ENCODE measurements around the gene CMTR1. TPM values are rescaled to one million over a fixed set of nuclear protein-coding genes. Genes with fewer than 3 reads are reported as not detected.

CMTR1 gene
- total and polyA plus RNA-seq, 10 of the 15 experiments (the other 5 are each of a cell fraction or from before 2014, with no cell fraction given): 2.7 to 67.0 (median 46.2) TPM

- FAIRE-seq: no peak
- intact Hi-C loops (cut with micrococcal nuclease; ENCODE audit: unreplicated experiment) (no loop called here), in situ Hi-C loops (cut with MboI) (no loop called here)
- ChIA-PET RAD21 (ENCODE audit: unreplicated experiment) (no interaction called here), SMC1A (ENCODE audit: uncharacterized antibody, unreplicated experiment) (no interaction called here), CTCF (no interaction called here), POLR2A (interaction anchor here (0.8 kb wide), 1 partner anchor 447 kb away, joined by 3 read pairs; no protein-coding TSS in a partner anchor)
- Histone ChIP-seq H3K79me2 (ENCODE audit: control insufficient read depth, insufficient read depth, low read length) (no peaks in the 10 kb centered on the region), H3K9me3 (replicated peaks; ENCODE audit: control insufficient read depth, insufficient read depth, low read length) (no peaks in the 10 kb centered on the region), H3K4me3 (no peak overlapping the region), H4K20me1 (ENCODE audit: control insufficient read depth, insufficient read depth) (no peaks in the 10 kb centered on the region), H3K4me2 (ENCODE audit: control insufficient read depth, insufficient read depth) (no peak overlapping the region), H3K9ac (ENCODE audit: control insufficient read depth, insufficient read depth, low read length) (no peak overlapping the region), H3K36me3 (ENCODE audit: control insufficient read depth in 2 of 2, insufficient read depth in 2 of 2, low read length in 1 of 2) (no peaks in the 10 kb centered on the region), H3K27ac (ENCODE audit: control insufficient read depth, insufficient read depth) (no peak overlapping the region), H3K4me1 (ENCODE audit: control insufficient read depth, insufficient read depth, low read length) (no peaks in the 10 kb centered on the region), H3K27me3 (replicated peaks in 1 of 2; ENCODE audit: control insufficient read depth in 2 of 2, insufficient read depth in 2 of 2, low read length in 1 of 2) (no peaks in the 10 kb centered on the region), H2AFZ (ENCODE audit: control insufficient read depth, low read depth, low read length) (no peak overlapping the region)
- ATAC-seq: no peak
- 27% methylated on average over 3 of the region's 3 CpGs for WGBS (ENCODE audit: insufficient coverage, insufficient replicate concordance, low lambda C conversion rate, missing lambda C conversion rate)
- BruUV-seq (replicated peaks): no TSS peak
- TF ChIP-seq USF2 (IDR thresholded peaks at IDR 0.05; ENCODE audit: borderline replicate concordance, low read depth, low read length) (no peak), MTA2 (IDR thresholded peaks at IDR 0.05; ENCODE audit: low read depth) (no peak)
- DNase-seq (ENCODE audit: low read depth, low spot score): no peak
These were observed 26.2 kb upstream of the CMTR1 start for GRCh38 chr6:37406726-37407341.

- H3K4me2 ChIP-seq (ENCODE audit: control insufficient read depth, insufficient read depth): no peak overlapping the region
- H2AFZ ChIP-seq (ENCODE audit: control insufficient read depth, low read depth, low read length): no peak overlapping the region
- H3K79me2 ChIP-seq (ENCODE audit: control insufficient read depth, insufficient read depth, low read length): no peaks in the 10 kb centered on the region
- H3K4me1 ChIP-seq (ENCODE audit: control insufficient read depth, insufficient read depth, low read length): no peaks in the 10 kb centered on the region
- ChIA-PET POLR2A (no interaction called here), SMC1A (ENCODE audit: uncharacterized antibody, unreplicated experiment) (interaction anchor here (1.1 kb wide), 1 partner anchor 175 kb away, joined by 3 read pairs; no protein-coding TSS in a partner anchor), RAD21 (ENCODE audit: unreplicated experiment) (no interaction called here), CTCF (no interaction called here)
- H3K9me3 ChIP-seq (replicated peaks; ENCODE audit: control insufficient read depth, insufficient read depth, low read length): no peaks in the 10 kb centered on the region
- no peaks in the 10 kb centered on the region for H4K20me1 ChIP-seq (ENCODE audit: control insufficient read depth, insufficient read depth)
- FAIRE-seq (no peak), ATAC-seq (no peak), DNase-seq (ENCODE audit: low read depth, low spot score) (no peak)
- intact Hi-C loops (cut with micrococcal nuclease; ENCODE audit: unreplicated experiment): no loop called here
- no peak overlapping the region for H3K4me3 ChIP-seq
- H3K9ac ChIP-seq (ENCODE audit: control insufficient read depth, insufficient read depth, low read length): no peak overlapping the region
- in situ Hi-C loops (cut with MboI): no loop called here
- H3K27ac ChIP-seq (ENCODE audit: control insufficient read depth, insufficient read depth): no peak overlapping the region
- H3K36me3 ChIP-seq (ENCODE audit: control insufficient read depth in 2 of 2, insufficient read depth in 2 of 2, low read length in 1 of 2): no peaks in the 10 kb centered on the region
- WGBS (ENCODE audit: insufficient coverage, insufficient replicate concordance, low lambda C conversion rate, missing lambda C conversion rate): 45% methylated on average over 5 of the region's 5 CpGs
- no peaks in the 10 kb centered on the region for H3K27me3 ChIP-seq (replicated peaks in 1 of 2; ENCODE audit: control insufficient read depth in 2 of 2, insufficient read depth in 2 of 2, low read length in 1 of 2)
- BruUV-seq (replicated peaks): no TSS peak
- TF ChIP-seq MXI1 (IDR thresholded peaks at IDR 0.05; ENCODE audit: low read depth, low read length) (no peak), KLF5 (IDR thresholded peaks at IDR 0.05; ENCODE audit: partially characterized antibody) (no peak), ZBTB40 (IDR thresholded peaks at IDR 0.05; ENCODE audit: borderline replicate concordance) (no peak), NR2F1 (conservative IDR thresholded peaks at IDR 0.05) (no peak), CEBPB (IDR thresholded peaks at IDR 0.05; ENCODE audit: borderline replicate concordance in 1 of 2, low read depth in 2 of 2, low read length in 2 of 2) (no peak), BRCA1 (IDR thresholded peaks at IDR 0.05; ENCODE audit: low read depth, low read length) (no peak), ETV6 (conservative IDR thresholded peaks at IDR 0.05 in 1 of 2, IDR thresholded peaks at IDR 0.05 in 1 of 2; ENCODE audit: borderline replicate concordance in 1 of 2, low read depth in 1 of 2) (no peak), BMI1 (IDR thresholded peaks at IDR 0.05; ENCODE audit: borderline replicate concordance) (no peak), ZNF622 (IDR thresholded peaks at IDR 0.05) (no peak), NBN (IDR thresholded peaks at IDR 0.05) (no peak), JUND (IDR thresholded peaks at IDR 0.05; ENCODE audit: low read depth, low read length) (no peak)
These were observed 25.1 kb upstream of the CMTR1 start for GRCh38 chr6:37407948-37408347.

All from GM12878 (cell line).